GM08714 (cell line): ENCODE results near the gene PATZ1.

Experiments
- H3K4me3 ChIP-seq: fragments of 200-500 bp; sonication (Bioruptor generic); 2 replicates; pipeline ENCODE4 v1.5.1; 2014; ENCODE audit warnings: mild to moderate bottlenecking, low read length, inconsistent platforms
- ZNF274 ChIP-seq: IDR thresholded peaks from 2 replicates; pipeline ENCODE4 v1.6.1; 2012; ENCODE audit warnings: mild to moderate bottlenecking, low read depth, low read length

The PATZ1 gene

GRCh38 chr22:31276426-31277167 lies 69.5 kb downstream of the PATZ1 start:
- TF ChIP-seq ZNF274 = no peak
- no peak overlapping the region for H3K4me3 ChIP-seq
